ENCODE data around the gene MORF4L1. TPM values are rescaled to one million over a fixed set of nuclear protein-coding genes. Genes with fewer than 3 reads are reported as not detected.
"Not testable (repeated sequence)": the region's sequence is repeated elsewhere in the genome, so short reads cannot be mapped to it uniquely, and the experiment has no call there.

MORF4L1 gene
- total RNA-seq, 2 donors from 2014 or later = 221 to 237 TPM

GRCh38 chr15:78881681-78882080 is 9.0 kb downstream of the MORF4L1 start:
- H3K27ac ChIP-seq = no peak overlapping the region
- no peaks in the 10 kb centered on the region for H3K9me3 ChIP-seq
- no peak overlapping the region for H3K4me3 ChIP-seq
- H3K27me3 ChIP-seq = no peaks in the 10 kb centered on the region
- peaks cover 6% of the 10 kb centered on the region for H3K36me3 ChIP-seq
- intact Hi-C loops (cut with DNase I) = no loop called here
- peaks cover 4% of the 10 kb centered on the region for H3K4me1 ChIP-seq
- H3K9ac ChIP-seq (ENCODE audit: low read depth in 2 of 2, low read length in 2 of 2) = no peak overlapping the region
- no peak for TF ChIP-seq CTCF (IDR thresholded peaks at IDR 0.05)
- no peak for DNase-seq

- no peak overlapping the region for H3K4me3 ChIP-seq
- H3K27me3 ChIP-seq = no peaks in the 10 kb centered on the region
These were observed 16.3 kb downstream of the MORF4L1 start for GRCh38 chr15:78889000-78889399.

GRCh38 chr15:78893538-78893937 is 20.8 kb downstream of the MORF4L1 start:
- Histone ChIP-seq H3K4me3 (no peak overlapping the region), H3K4me1 (no peaks in the 10 kb centered on the region), H3K9ac (ENCODE audit: low read depth in 2 of 2, low read length in 2 of 2) (no peak overlapping the region), H3K27ac (no peak overlapping the region), H3K27me3 (no peaks in the 10 kb centered on the region), H3K9me3 (no peaks in the 10 kb centered on the region), H3K36me3 (peaks cover 47% of the 10 kb centered on the region)
- intact Hi-C loops (cut with DNase I) = no loop called here
- no peak for DNase-seq
- TF ChIP-seq CTCF (IDR thresholded peaks at IDR 0.05) = no peak

More at GRCh38 chr15:78889000-78889399, 16.3 kb downstream of the MORF4L1 start:
- no peaks in the 10 kb centered on the region for H3K4me1 ChIP-seq
- no peaks in the 10 kb centered on the region for H3K9me3 ChIP-seq
- no peak overlapping the region for H3K27ac ChIP-seq
- H3K9ac ChIP-seq (ENCODE audit: low read depth in 2 of 2, low read length in 2 of 2) = no peak overlapping the region
- TF ChIP-seq CTCF (IDR thresholded peaks at IDR 0.05) = no peak
- intact Hi-C loops (cut with DNase I) = no loop called here
- H3K36me3 ChIP-seq = peaks cover 29% of the 10 kb centered on the region
- no peak for DNase-seq

- TF ChIP-seq CTCF (IDR thresholded peaks at IDR 0.05) = no peak
- DNase-seq = no peak
- intact Hi-C loops (cut with DNase I) = no loop called here
- Histone ChIP-seq H3K4me3 (no peak overlapping the region), H3K27ac (no peak overlapping the region), H3K27me3 (no peaks in the 10 kb centered on the region), H3K9me3 (no peaks in the 10 kb centered on the region), H3K36me3 (peaks cover 57% of the 10 kb centered on the region), H3K4me1 (no peaks in the 10 kb centered on the region), H3K9ac (ENCODE audit: low read depth in 2 of 2, low read length in 2 of 2) (no peak overlapping the region)
These were observed 22.8 kb downstream of the MORF4L1 start for GRCh38 chr15:78895471-78895870.

- Histone ChIP-seq H3K9ac (ENCODE audit: low read depth in 2 of 2, low read length in 2 of 2) (no peak overlapping the region), H3K9me3 (no peaks in the 10 kb centered on the region), H3K36me3 (peaks cover 40% of the 10 kb centered on the region), H3K4me1 (no peaks in the 10 kb centered on the region), H3K27me3 (no peaks in the 10 kb centered on the region), H3K4me3 (no peak overlapping the region), H3K27ac (no peak overlapping the region)
- TF ChIP-seq CTCF (IDR thresholded peaks at IDR 0.05) = no peak
- no peak for DNase-seq
- intact Hi-C loops (cut with DNase I) = no loop called here
These were observed 25.9 kb downstream of the MORF4L1 start for GRCh38 chr15:78898540-78898939.

- H3K9me3 ChIP-seq; H3K4me1 ChIP-seq; intact Hi-C loops (cut with DNase I); H3K9ac ChIP-seq (ENCODE audit: low read depth in 2 of 2, low read length in 2 of 2); H3K27me3 ChIP-seq; H3K27ac ChIP-seq; DNase-seq; H3K4me3 ChIP-seq: not testable (repeated sequence)
- peaks cover 21% of the 10 kb centered on the region for H3K36me3 ChIP-seq
These were observed 28.3 kb downstream of the MORF4L1 start for GRCh38 chr15:78900819-78901533.

GRCh38 chr15:78902281-78903032 is 29.8 kb downstream of the MORF4L1 start:
- H3K27me3 ChIP-seq; DNase-seq; H3K4me3 ChIP-seq; H3K4me1 ChIP-seq; H3K9me3 ChIP-seq; intact Hi-C loops (cut with DNase I); H3K9ac ChIP-seq (ENCODE audit: low read depth in 2 of 2, low read length in 2 of 2); H3K27ac ChIP-seq: not testable (repeated sequence)
- peaks cover 16% of the 10 kb centered on the region for H3K36me3 ChIP-seq

Data from colonic mucosa (tissue), 4 donors.